Muscle of leg (tissue), 16 donors: Measurements from ENCODE around the gene COA5. TPM values are rescaled to one million over a fixed set of nuclear protein-coding genes. Genes with fewer than 3 reads are reported as not detected.
A peak's percentile ranks its signal among the peaks of the same experiment; 100 is the strongest.

Source experiments
- DNase-seq: peaks from one replicate; pipeline ENCODE4 v3.0.0; 2013
- H3K27ac ChIP-seq: one replicate; pipeline ENCODE4 v1.5.1; 2013; ENCODE audit warnings: mild to moderate bottlenecking, low read length, control low read depth
- H3K27me3 ChIP-seq: one replicate; pipeline ENCODE4 v1.6.1; 2013; ENCODE audit warnings: low read length; ENCODE audit not compliant: control insufficient read depth, insufficient read depth
- H3K36me3 ChIP-seq: one replicate; pipeline ENCODE4 v1.6.1; 2013; ENCODE audit warnings: low read length; ENCODE audit not compliant: control insufficient read depth, insufficient read depth
- H3K4me1 ChIP-seq: one replicate; pipeline ENCODE4 v1.6.1; 2013; ENCODE audit warnings: low read length; ENCODE audit not compliant: control insufficient read depth, insufficient read depth
- H3K4me3 ChIP-seq: one replicate; pipeline ENCODE4 v1.5.1; 2013; ENCODE audit warnings: low read length, control low read depth
- H3K9me3 ChIP-seq: replicated peaks from 2 replicates; pipeline ENCODE4 v1.6.1; 2013; ENCODE audit warnings: low read depth, low read length; ENCODE audit not compliant: control insufficient read depth
- WGBS: methylation state at CpG from one replicate; pipeline ENCODE4 v1.1.5; 2013; ENCODE audit warnings: missing lambda C conversion rate; ENCODE audit not compliant: insufficient coverage; 5-methylcytosine and 5-hydroxymethylcytosine counted together
- long read RNA-seq, 11 donors: transcript quantifications; one replicate each; lab custom pipeline, GENCODE V29; 2026
- polyA plus RNA-seq, 8 donors: library from polyadenylated mRNA; unstranded; fragments of 120-200 nt; gene quantifications; one replicate each; pipeline versions ENCODE4 v1.2.1 to v1.2.3, GENCODE V29; 2013; ENCODE audit warnings: inconsistent platforms in 1 of 8, low replicate concordance in 1 of 8; ENCODE audit not compliant: insufficient read length in 8 of 8, insufficient read depth in 1 of 8
- total RNA-seq: library from RNA; stranded (reverse); fragments of 120-200 nt; gene quantifications from one replicate; pipeline ENCODE4 v1.2.4, GENCODE V29; 2013

COA5 gene, protein sequence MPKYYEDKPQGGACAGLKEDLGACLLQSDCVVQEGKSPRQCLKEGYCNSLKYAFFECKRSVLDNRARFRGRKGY
- total RNA-seq (43.5 TPM), polyA plus RNA-seq (10 to 100 TPM; 38.0 to 47.0 (median 41.7) TPM)
- long read RNA-seq, donor 1, transcript COA5-201 (3 exons, 1,754 nt): major isoform, 8 of 11 reads
- long read RNA-seq, donor 1, partial matches to known transcripts: 0 of 11 reads
- long read RNA-seq, donor 1, other reads (novel, unspliced or antisense): 0 of 11 reads
- long read RNA-seq, donor 2, partial matches to known transcripts: 0 of 4 reads
- long read RNA-seq, donor 2, other reads (novel, unspliced or antisense): 0 of 4 reads
- long read RNA-seq, donor 3, transcript COA5-201 (3 exons, 1,754 nt): major isoform, 21 of 32 reads
- long read RNA-seq, donor 3, partial matches to known transcripts: 6 of 32 reads
- long read RNA-seq, donor 3, other reads (novel, unspliced or antisense): 0 of 32 reads
- long read RNA-seq, donor 4, transcript COA5-201 (3 exons, 1,754 nt): major isoform, 23 of 26 reads
- long read RNA-seq, donor 4, partial matches to known transcripts: 0 of 26 reads
- long read RNA-seq, donor 4, other reads (novel, unspliced or antisense): 0 of 26 reads
- long read RNA-seq, donor 5, transcript COA5-201 (3 exons, 1,754 nt): major isoform, 49 of 52 reads
- long read RNA-seq, donor 5, partial matches to known transcripts: 0 of 52 reads
- long read RNA-seq, donor 5, other reads (novel, unspliced or antisense): 0 of 52 reads
- long read RNA-seq, donor 6, transcript COA5-201 (3 exons, 1,754 nt): major isoform, 55 of 112 reads
- long read RNA-seq, donor 6, partial matches to known transcripts: 17 of 112 reads
- long read RNA-seq, donor 6, other reads (novel, unspliced or antisense): 35 of 112 reads
- long read RNA-seq, donor 7, transcript COA5-201 (3 exons, 1,754 nt): major isoform, 25 of 27 reads
- long read RNA-seq, donor 7, partial matches to known transcripts: 0 of 27 reads
- long read RNA-seq, donor 7, other reads (novel, unspliced or antisense): 0 of 27 reads
- long read RNA-seq, donor 8, transcript COA5-201 (3 exons, 1,754 nt): major isoform, 21 of 23 reads
- long read RNA-seq, donor 8, partial matches to known transcripts: 0 of 23 reads
- long read RNA-seq, donor 8, other reads (novel, unspliced or antisense): 0 of 23 reads
- long read RNA-seq, donor 9, transcript COA5-201 (3 exons, 1,754 nt): major isoform, 23 of 26 reads
- long read RNA-seq, donor 9, partial matches to known transcripts: 0 of 26 reads
- long read RNA-seq, donor 9, other reads (novel, unspliced or antisense): 0 of 26 reads
- long read RNA-seq, donor 10, transcript COA5-201 (3 exons, 1,754 nt): major isoform, 43 of 112 reads
- long read RNA-seq, donor 10, transcript COA5-204 (2 exons, 958 nt): minor isoform, 5 of 112 reads
- long read RNA-seq, donor 10, partial matches to known transcripts: 10 of 112 reads
- long read RNA-seq, donor 10, other reads (novel, unspliced or antisense): 52 of 112 reads
- long read RNA-seq, donor 11, transcript COA5-201 (3 exons, 1,754 nt): major isoform, 27 of 36 reads
- long read RNA-seq, donor 11, partial matches to known transcripts: 8 of 36 reads
- long read RNA-seq, donor 11, other reads (novel, unspliced or antisense): 0 of 36 reads

DNA sequence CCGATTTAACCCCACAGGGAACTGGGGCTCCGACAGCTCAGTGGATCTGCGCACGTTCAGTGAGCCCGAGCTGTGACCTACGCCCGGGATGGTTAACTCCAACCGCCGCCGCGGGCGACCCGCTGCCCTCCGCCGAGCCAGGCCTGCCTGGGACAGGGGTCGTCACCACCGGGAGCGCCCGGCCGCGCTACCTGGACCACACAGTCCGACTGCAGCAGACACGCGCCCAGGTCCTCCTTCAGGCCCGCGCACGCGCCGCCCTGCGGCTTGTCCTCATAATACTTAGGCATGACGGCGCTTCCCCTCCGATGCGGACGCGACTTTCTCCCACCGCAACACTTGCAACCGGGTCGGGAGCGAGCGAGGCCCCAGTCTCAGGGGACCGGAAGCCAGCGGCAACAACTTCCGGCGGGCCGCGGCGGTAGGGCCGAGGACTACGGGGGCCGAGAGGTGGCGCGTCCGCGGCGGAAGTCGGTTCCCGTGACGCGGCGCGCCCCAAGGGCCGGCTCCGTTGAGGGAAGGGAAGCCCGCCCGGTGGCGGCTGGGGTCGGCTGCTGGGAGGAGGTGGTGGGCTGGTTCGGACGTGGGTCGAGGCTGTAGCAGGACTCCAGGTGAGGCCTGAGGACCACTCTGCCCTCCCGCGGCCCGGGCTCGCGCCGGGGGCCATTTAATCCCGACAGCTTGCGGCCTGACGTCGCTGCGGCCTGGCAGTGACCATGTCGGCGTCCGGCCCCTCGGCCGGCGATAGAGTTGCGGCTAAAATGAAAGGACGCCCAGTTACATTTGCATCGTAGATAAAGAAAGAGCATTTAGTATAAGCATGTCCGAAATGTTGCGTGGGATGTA lies at the start of gene COA5, which contains the start of gene UNC50:
TSS of gene COA5 (minus strand) at position 397 of the 846 bp plus-strand sequence. CDS start at position 290, 107 bp downstream.
TSS of gene UNC50 (plus strand) at position 474 of the 846 bp plus-strand sequence. CDS start 1,171 bp downstream, outside the sequence.
- Histone ChIP-seq H3K27ac (peak within 1 kb of the TSS; percentile 90), H3K4me1 (peaks cover 28% of the 10 kb centered on the region), H3K9me3 (no peaks in the 10 kb centered on the region), H3K4me3 (peak within 1 kb of the TSS; percentile 82), H3K36me3 (peaks cover 27% of the 10 kb centered on the region), H3K27me3 (no peaks in the 10 kb centered on the region)
- under 1% methylated on average over 93 of the region's 93 CpGs for WGBS
- peak; percentile 95 for DNase-seq

- Histone ChIP-seq H3K27ac (no peak overlapping the region), H3K4me1 (no peaks in the 10 kb centered on the region), H3K9me3 (no peaks in the 10 kb centered on the region), H3K4me3 (no peak overlapping the region), H3K27me3 (no peaks in the 10 kb centered on the region), H3K36me3 (no peaks in the 10 kb centered on the region)
- no CpG with 5 or more reads among the region's 4 CpGs for WGBS
- DNase-seq: no peak
Observed at GRCh38 chr2:98656800-98657199, 48.5 kb upstream of the COA5 start.

DNA sequence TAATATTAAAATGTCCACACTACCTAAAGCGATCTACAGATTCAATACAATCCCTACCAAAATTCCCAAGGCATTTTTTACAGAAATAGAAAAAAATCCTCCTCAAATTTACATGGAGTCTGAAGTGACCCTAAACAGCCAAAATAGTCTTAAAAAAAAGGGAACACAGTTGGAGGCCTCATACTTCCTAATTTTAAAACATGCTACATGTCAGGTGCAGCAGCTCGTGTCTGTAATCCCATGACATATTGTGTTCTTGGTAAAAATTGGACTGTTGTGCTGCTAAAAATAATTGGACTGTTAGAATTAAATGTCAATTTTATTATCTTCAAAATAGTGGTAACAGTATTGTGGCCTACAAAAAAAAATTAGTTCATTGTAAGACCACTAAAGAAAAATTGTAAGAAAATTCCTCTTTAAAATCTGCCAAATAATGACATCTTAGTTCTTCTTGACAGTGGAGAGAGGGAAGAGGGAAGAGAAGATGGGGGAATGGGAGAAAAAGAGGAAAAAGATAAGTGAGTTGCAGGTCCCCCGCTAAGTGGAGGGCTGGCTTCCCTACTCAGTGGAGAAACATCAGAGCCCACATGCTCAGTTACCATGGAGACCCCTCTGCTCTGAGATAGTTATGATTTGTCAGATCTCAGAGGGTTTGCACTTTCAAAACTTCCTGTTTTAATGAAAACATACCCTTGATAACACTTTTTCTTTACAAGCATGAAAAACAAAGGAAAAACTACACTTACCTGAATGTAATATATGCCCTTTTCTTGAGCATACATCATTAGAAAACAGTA lies 46.6 kb upstream of the COA5 start:
- H3K4me1 ChIP-seq: no peaks in the 10 kb centered on the region
- H3K4me3 ChIP-seq: no peak overlapping the region
- no peaks in the 10 kb centered on the region for H3K36me3 ChIP-seq
- H3K27ac ChIP-seq: no peak overlapping the region
- WGBS: 100% methylated on average over 1 of the region's 3 CpGs
- no peaks in the 10 kb centered on the region for H3K9me3 ChIP-seq
- DNase-seq: peak; percentile 42
- no peaks in the 10 kb centered on the region for H3K27me3 ChIP-seq

- no peak overlapping the region for H3K4me3 ChIP-seq
- H3K4me1 ChIP-seq: no peaks in the 10 kb centered on the region
Observed at GRCh38 chr2:98650998-98651397, 42.7 kb upstream of the COA5 start.

GRCh38 chr2:98649992-98650375 lies 41.7 kb upstream of the COA5 start:
- H3K4me1 ChIP-seq: no peaks in the 10 kb centered on the region
- DNase-seq: no peak
- no peak overlapping the region for H3K4me3 ChIP-seq
- no peaks in the 10 kb centered on the region for H3K27me3 ChIP-seq
- H3K36me3 ChIP-seq: no peaks in the 10 kb centered on the region
- no CpG with 5 or more reads among the region's 1 CpG for WGBS
- H3K27ac ChIP-seq: no peak overlapping the region
- no peaks in the 10 kb centered on the region for H3K9me3 ChIP-seq

More at GRCh38 chr2:98650998-98651397, 42.7 kb upstream of the COA5 start:
- no CpG with 5 or more reads among the region's 1 CpG for WGBS
- Histone ChIP-seq H3K9me3 (no peaks in the 10 kb centered on the region), H3K27me3 (no peaks in the 10 kb centered on the region), H3K27ac (no peak overlapping the region), H3K36me3 (no peaks in the 10 kb centered on the region)
- DNase-seq: no peak

DNA sequence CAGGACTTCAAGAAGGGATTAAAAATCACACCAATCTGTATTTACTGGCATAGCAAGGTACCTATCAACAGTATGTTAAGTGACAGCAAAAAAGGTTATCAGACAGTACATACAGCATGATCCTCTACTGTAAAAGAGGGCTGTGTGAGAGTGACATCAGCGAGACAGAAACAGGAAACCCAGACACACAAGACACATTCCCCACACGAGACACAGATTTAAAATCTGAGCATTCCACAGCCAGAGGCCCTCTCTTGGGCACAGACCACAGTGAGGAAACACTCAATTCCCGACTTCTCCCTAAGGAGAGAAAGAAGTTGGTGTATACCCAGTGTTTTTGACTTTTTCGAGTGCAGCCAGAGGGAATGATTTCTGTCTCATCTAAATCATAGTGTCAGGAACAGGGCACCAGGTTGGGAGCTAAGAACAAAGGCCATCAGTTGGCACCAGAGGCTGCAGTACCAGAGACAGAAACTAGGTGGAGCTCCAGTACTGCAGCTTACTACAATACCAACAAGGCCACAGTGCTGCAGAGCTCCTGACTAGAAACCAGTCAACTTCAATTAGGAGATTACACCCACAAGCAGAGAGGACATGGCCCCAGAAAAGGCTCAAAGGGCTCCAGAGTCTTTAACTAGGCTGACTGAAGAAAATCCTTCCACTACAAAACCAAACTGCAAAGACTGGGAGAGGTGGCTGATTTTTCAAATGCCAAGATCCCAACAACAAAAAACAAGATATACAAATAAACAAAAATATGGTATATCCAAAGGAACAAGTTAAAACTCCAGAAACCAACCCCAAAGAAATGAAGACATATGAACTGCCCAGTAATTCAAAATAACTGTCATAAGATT lies 41.1 kb upstream of the COA5 start:
- 0% methylated on average over 1 of the region's 4 CpGs for WGBS
- Histone ChIP-seq H3K4me3 (no peak overlapping the region), H3K4me1 (no peaks in the 10 kb centered on the region), H3K27ac (no peak overlapping the region), H3K9me3 (no peaks in the 10 kb centered on the region), H3K36me3 (no peaks in the 10 kb centered on the region), H3K27me3 (no peaks in the 10 kb centered on the region)
- peak; percentile 79 for DNase-seq

GRCh38 chr2:98648451-98648850 lies 40.1 kb upstream of the COA5 start:
- H3K4me3 ChIP-seq: no peak overlapping the region
- no peaks in the 10 kb centered on the region for H3K4me1 ChIP-seq
- no peaks in the 10 kb centered on the region for H3K27me3 ChIP-seq
- no peak overlapping the region for H3K27ac ChIP-seq
- no peaks in the 10 kb centered on the region for H3K36me3 ChIP-seq
- no peak for DNase-seq
- no peaks in the 10 kb centered on the region for H3K9me3 ChIP-seq
- 87% methylated on average over 3 of the region's 4 CpGs for WGBS
